HEK293 (cell line): ENCODE data around the gene ZP3.

ENCODE experiments used
- CTCF ChIA-PET: fragments of 350-600 bp; formaldehyde crosslinking; extraction: SDS; loops from one replicate; lab custom pipeline; 2021; ENCODE audit warnings: antibody characterized with exemption; lab: Yijun Ruan, JAX
- POLR2A ChIA-PET: fragments of 300-600 bp; formaldehyde crosslinking; extraction: SDS; loops from one replicate; lab custom pipeline; 2020; ENCODE audit warnings: antibody characterized with exemption, inconsistent platforms; lab: Yijun Ruan, JAX
- H3K27ac ChIP-seq: fragments of 200-500 bp; sonication (Bioruptor generic); 2 replicates; pipeline ENCODE4 v1.5.1; 2014; ENCODE audit warnings: low read depth, low read length, control low read depth, inconsistent platforms; ENCODE audit errors: extremely low read depth
- H3K36me3 ChIP-seq, 2 experiments: fragments of 200-500 bp in 1 of 2; sonication (Bioruptor generic) in 1 of 2; 1 replicate in 1 of 2; 2 replicates in 1 of 2; pipeline ENCODE4 v1.5.1; 2014 to 2017; ENCODE audit warnings: inconsistent platforms in 2 of 2, low read length in 2 of 2; ENCODE audit not compliant: control insufficient read depth in 2 of 2, insufficient read depth in 1 of 2
- H3K4me1 ChIP-seq: fragments of 200-500 bp; sonication (Bioruptor generic); 2 replicates; pipeline ENCODE4 v1.5.1; 2014; ENCODE audit warnings: mild to moderate bottlenecking, low read length, inconsistent platforms; ENCODE audit not compliant: control insufficient read depth, insufficient read depth
- H3K4me3 ChIP-seq: 2 replicates; pipeline ENCODE4 v1.5.1; 2011; ENCODE audit warnings: low read depth, mild to moderate bottlenecking, control low read depth, low read length, moderate library complexity
- H3K9me3 ChIP-seq: fragments of 200-500 bp; sonication (Bioruptor generic); 2 replicates; pipeline ENCODE4 v1.5.1; 2014; ENCODE audit warnings: low read depth, low read length, inconsistent platforms; ENCODE audit not compliant: control insufficient read depth, insufficient read depth
- BCL11A ChIP-seq: fragments of 450-650 bp; formaldehyde crosslinking; IDR thresholded peaks from 2 replicates; pipeline ENCODE4 v1.5.1; 2016; ENCODE audit warnings: low read depth, missing biosample characterization, missing genetic modification characterization
- BCL11B ChIP-seq: fragments of 450-650 bp; formaldehyde crosslinking; IDR thresholded peaks from 2 replicates; pipeline ENCODE4 v1.5.1; 2016; ENCODE audit warnings: low read depth, missing biosample characterization, missing genetic modification characterization
- ELK4 ChIP-seq: IDR thresholded peaks from 2 replicates; pipeline ENCODE4 v1.6.1; 2011; ENCODE audit warnings: mild to moderate bottlenecking, low read depth, low read length, borderline replicate concordance
- GFI1B ChIP-seq: fragments of 450-650 bp; formaldehyde crosslinking; IDR thresholded peaks from 2 replicates; pipeline ENCODE4 v1.5.1; 2016; ENCODE audit warnings: missing biosample characterization, missing genetic modification characterization
- GLI4 ChIP-seq: fragments of 450-650 bp; formaldehyde crosslinking; IDR thresholded peaks from 2 replicates; pipeline ENCODE4 v1.5.1; 2016; ENCODE audit warnings: missing biosample characterization, missing genetic modification characterization
- GLIS2 ChIP-seq: fragments of 450-650 bp; formaldehyde crosslinking; IDR thresholded peaks from 2 replicates; pipeline ENCODE4 v1.5.1; 2016; ENCODE audit warnings: missing biosample characterization, missing genetic modification characterization
- KLF1 ChIP-seq: fragments of 450-650 bp; formaldehyde crosslinking; IDR thresholded peaks from 2 replicates; pipeline ENCODE4 v1.5.1; 2016; ENCODE audit warnings: missing biosample characterization, missing genetic modification characterization
- KLF17 ChIP-seq: fragments of 450-650 bp; formaldehyde crosslinking; IDR thresholded peaks from 2 replicates; pipeline ENCODE4 v1.5.1; 2016; ENCODE audit warnings: missing biosample characterization, missing genetic modification characterization
- KLF7 ChIP-seq: fragments of 450-650 bp; formaldehyde crosslinking; IDR thresholded peaks from 2 replicates; pipeline ENCODE4 v1.5.1; 2016; ENCODE audit warnings: missing biosample characterization, missing genetic modification characterization, borderline replicate concordance
- SP2 ChIP-seq: fragments of 450-650 bp; formaldehyde crosslinking; IDR thresholded peaks from 2 replicates; pipeline ENCODE4 v1.5.1; 2016; ENCODE audit warnings: missing biosample characterization, missing genetic modification characterization
- SP7 ChIP-seq: fragments of 450-650 bp; formaldehyde crosslinking; IDR thresholded peaks from 2 replicates; pipeline ENCODE4 v1.5.1; 2016; ENCODE audit warnings: missing biosample characterization, missing genetic modification characterization
- WT1 ChIP-seq: fragments of 450-650 bp; formaldehyde crosslinking; IDR thresholded peaks from 2 replicates; pipeline ENCODE4 v1.5.1; 2016; ENCODE audit warnings: missing biosample characterization, missing genetic modification characterization
- ZBTB10 ChIP-seq: fragments of 450-650 bp; formaldehyde crosslinking; IDR thresholded peaks from 2 replicates; pipeline ENCODE4 v1.5.1; 2016; ENCODE audit warnings: missing biosample characterization, missing genetic modification characterization
- ZBTB17 ChIP-seq: fragments of 450-650 bp; formaldehyde crosslinking; IDR thresholded peaks from 2 replicates; pipeline ENCODE4 v1.5.1; 2016; ENCODE audit warnings: missing biosample characterization, missing genetic modification characterization
- ZNF211 ChIP-seq: fragments of 450-650 bp; formaldehyde crosslinking; IDR thresholded peaks from 2 replicates; pipeline ENCODE4 v1.5.1; 2016; ENCODE audit warnings: low read depth, missing biosample characterization, missing genetic modification characterization
- ZNF24 ChIP-seq: fragments of 450-650 bp; formaldehyde crosslinking; IDR thresholded peaks from 2 replicates; pipeline ENCODE4 v1.5.1; 2016; ENCODE audit warnings: missing biosample characterization, missing genetic modification characterization
- ZNF266 ChIP-seq: fragments of 450-650 bp; formaldehyde crosslinking; IDR thresholded peaks from 2 replicates; pipeline ENCODE4 v1.5.1; 2016; ENCODE audit warnings: missing biosample characterization, missing genetic modification characterization, low read depth
- ZNF292 ChIP-seq: fragments of 450-650 bp; formaldehyde crosslinking; IDR thresholded peaks from 2 replicates; pipeline ENCODE4 v1.5.1; 2016; ENCODE audit warnings: low read depth, missing biosample characterization, missing genetic modification characterization, borderline replicate concordance
- ZNF335 ChIP-seq: fragments of 450-650 bp; formaldehyde crosslinking; conservative IDR thresholded peaks from 2 replicates; pipeline ENCODE4 v1.5.1; 2016; ENCODE audit warnings: missing biosample characterization, missing genetic modification characterization
- ZNF366 ChIP-seq: fragments of 450-650 bp; formaldehyde crosslinking; conservative IDR thresholded peaks from 2 replicates; pipeline ENCODE4 v1.5.1; 2016; ENCODE audit warnings: missing biosample characterization, missing genetic modification characterization
- ZNF394 ChIP-seq: fragments of 450-650 bp; formaldehyde crosslinking; IDR thresholded peaks from 2 replicates; pipeline ENCODE4 v1.5.1; 2016; ENCODE audit warnings: missing biosample characterization, missing genetic modification characterization, mild to moderate bottlenecking, moderate library complexity, borderline replicate concordance
- ZNF549 ChIP-seq: fragments of 450-650 bp; IDR thresholded peaks from 2 replicates; pipeline ENCODE4 v1.5.1; 2018; ENCODE audit warnings: missing biosample characterization, missing genetic modification characterization, mild to moderate bottlenecking, inconsistent platforms, moderate library complexity
- ZNF561 ChIP-seq: fragments of 450-650 bp; IDR thresholded peaks from 2 replicates; pipeline ENCODE4 v1.5.1; 2018; ENCODE audit warnings: missing biosample characterization, missing genetic modification characterization, borderline replicate concordance
- ZNF600 ChIP-seq: fragments of 450-650 bp; formaldehyde crosslinking; IDR thresholded peaks from 2 replicates; pipeline ENCODE4 v1.5.1; 2016; ENCODE audit warnings: missing biosample characterization, missing genetic modification characterization
- ZNF629 ChIP-seq: fragments of 450-650 bp; formaldehyde crosslinking; IDR thresholded peaks from 2 replicates; pipeline ENCODE4 v1.5.1; 2017; ENCODE audit warnings: missing biosample characterization, missing genetic modification characterization
- ZNF701 ChIP-seq: fragments of 450-650 bp; formaldehyde crosslinking; IDR thresholded peaks from 2 replicates; pipeline ENCODE4 v1.5.1; 2016; ENCODE audit warnings: missing biosample characterization, missing genetic modification characterization
- ZSCAN5A ChIP-seq: fragments of 450-650 bp; formaldehyde crosslinking; IDR thresholded peaks from 2 replicates; pipeline ENCODE4 v1.5.1; 2016; ENCODE audit warnings: missing biosample characterization, missing genetic modification characterization
- ZXDB ChIP-seq: fragments of 450-650 bp; formaldehyde crosslinking; IDR thresholded peaks from 2 replicates; pipeline ENCODE4 v1.5.1; 2016; ENCODE audit warnings: missing biosample characterization, missing genetic modification characterization

The ZP3 gene

GRCh38 chr7:76392531-76393115 lies 32.1 kb upstream of the ZP3 start:
- peak overlapping the region; percentile 29 for H3K4me3 ChIP-seq
- no peaks in the 10 kb centered on the region for H3K4me1 ChIP-seq
- POLR2A ChIA-PET, result interaction anchor here (1.0 kb wide), 1 partner anchor 27 kb away, joined by 4 read pairs; no protein-coding TSS in a partner anchor
- H3K36me3 ChIP-seq, result no peaks in the 10 kb centered on the region
- H3K9me3 ChIP-seq, result no peaks in the 10 kb centered on the region
- no peak for TF ChIP-seq ZNF211 (tag by site-specific recombination)
- TF ChIP-seq GLI4 (tag by site-specific recombination), result no peak
- TF ChIP-seq ZNF561, result no peak
- TF ChIP-seq KLF17 (tag by site-specific recombination), result 0 out of 2 replicates have a peak, but pooled peaks have one; percentile 11
- peak; percentile 82 for TF ChIP-seq KLF1 (tag by site-specific recombination)
- TF ChIP-seq ZNF394, result no peak
- no peak for TF ChIP-seq ELK4
- TF ChIP-seq ZNF335 (tag by site-specific recombination), result peak; percentile 60
- no peak for TF ChIP-seq WT1 (tag by site-specific recombination)
- peak; percentile 42; the same call in 1 of the 2 replicates for TF ChIP-seq ZBTB17
- peak; percentile 73; the same call in 1 of the 2 replicates for TF ChIP-seq KLF7 (tag by site-specific recombination)
- peak; percentile 76; the same call in 1 of the 2 replicates for TF ChIP-seq ZNF600 (tag by site-specific recombination)
- TF ChIP-seq BCL11B (tag by site-specific recombination), result peak; percentile 81; the same call in 1 of the 2 replicates
- TF ChIP-seq ZNF549, result no peak
- TF ChIP-seq BCL11A (tag by site-specific recombination), result peak; percentile 46; the same call in 1 of the 2 replicates
- TF ChIP-seq SP7 (tag by site-specific recombination), result peak; percentile 35; the same call in 1 of the 2 replicates
- peak overlapping the region; percentile 39; the same call in 1 of the 2 replicates for H3K27ac ChIP-seq
- CTCF ChIA-PET, result interaction anchor here (0.8 kb wide), 1 partner anchor 9 kb away, joined by 3 read pairs; no protein-coding TSS in a partner anchor

- Histone ChIP-seq H3K4me1 (no peaks in the 10 kb centered on the region), H3K4me3 (peak overlapping the region; percentile 61), H3K9me3 (no peaks in the 10 kb centered on the region), H3K27ac (peak overlapping the region; percentile 67; the same call in 1 of the 2 replicates), H3K36me3 (no peaks in the 10 kb centered on the region)
- ChIA-PET POLR2A (interaction anchor here (1.0 kb wide), 1 partner anchor 28 kb away, joined by 4 read pairs; no protein-coding TSS in a partner anchor), CTCF (interaction anchor here (0.8 kb wide), 1 partner anchor 8 kb away, joined by 3 read pairs; no protein-coding TSS in a partner anchor)
- peak; percentile 29; the same call in 1 of the 2 replicates for TF ChIP-seq GLIS2
- TF ChIP-seq ZNF629 (tag by site-specific recombination), result no peak
- no peak for TF ChIP-seq ZSCAN5A (tag by site-specific recombination)
- TF ChIP-seq ZBTB10 (tag by site-specific recombination), result no peak
- no peak for TF ChIP-seq ZNF292 (tag by site-specific recombination)
- no peak for TF ChIP-seq KLF7 (tag by site-specific recombination)
- TF ChIP-seq ZNF266, result no peak
- TF ChIP-seq ZNF366, result no peak
- no peak; the same call in 1 of the 2 replicates for TF ChIP-seq ZXDB (tag by site-specific recombination)
- no peak for TF ChIP-seq GFI1B (tag by site-specific recombination)
- TF ChIP-seq SP2 (tag by site-specific recombination), result peak; percentile 63
- TF ChIP-seq ZNF701 (tag by site-specific recombination), result no peak
- no peak for TF ChIP-seq ZNF24 (tag by site-specific recombination)
These were observed 31.4 kb upstream of the ZP3 start for GRCh38 chr7:76393116-76394031.
